Neural progenitor cell (in vitro differentiated cells): ENCODE data around the gene AMBN.

ENCODE experiments used
- EZH2 ChIP-seq: fragments of 200-600 bp; sonication (generic); IDR thresholded peaks from 2 replicates; pipeline ENCODE4 v1.6.1; 2017; ENCODE audit warnings: antibody characterized with exemption, mild to moderate bottlenecking, moderate library complexity
- EZH2phosphoT487 ChIP-seq: fragments of 200-600 bp; sonication (generic); IDR thresholded peaks from 2 replicates; pipeline ENCODE4 v1.6.1; 2017; ENCODE audit warnings: antibody characterized with exemption
- TF ChIP-seq, protein P1 (sequence below): fragments of 200-600 bp; sonication (generic); IDR thresholded peaks from 2 replicates; pipeline ENCODE4 v1.5.1; 2017; ENCODE audit warnings: antibody characterized with exemption, mild to moderate bottlenecking

GRCh38 chr4:70556856-70557255 is 35.2 kb upstream of the AMBN start:
- TF ChIP-seq, protein P1, sequence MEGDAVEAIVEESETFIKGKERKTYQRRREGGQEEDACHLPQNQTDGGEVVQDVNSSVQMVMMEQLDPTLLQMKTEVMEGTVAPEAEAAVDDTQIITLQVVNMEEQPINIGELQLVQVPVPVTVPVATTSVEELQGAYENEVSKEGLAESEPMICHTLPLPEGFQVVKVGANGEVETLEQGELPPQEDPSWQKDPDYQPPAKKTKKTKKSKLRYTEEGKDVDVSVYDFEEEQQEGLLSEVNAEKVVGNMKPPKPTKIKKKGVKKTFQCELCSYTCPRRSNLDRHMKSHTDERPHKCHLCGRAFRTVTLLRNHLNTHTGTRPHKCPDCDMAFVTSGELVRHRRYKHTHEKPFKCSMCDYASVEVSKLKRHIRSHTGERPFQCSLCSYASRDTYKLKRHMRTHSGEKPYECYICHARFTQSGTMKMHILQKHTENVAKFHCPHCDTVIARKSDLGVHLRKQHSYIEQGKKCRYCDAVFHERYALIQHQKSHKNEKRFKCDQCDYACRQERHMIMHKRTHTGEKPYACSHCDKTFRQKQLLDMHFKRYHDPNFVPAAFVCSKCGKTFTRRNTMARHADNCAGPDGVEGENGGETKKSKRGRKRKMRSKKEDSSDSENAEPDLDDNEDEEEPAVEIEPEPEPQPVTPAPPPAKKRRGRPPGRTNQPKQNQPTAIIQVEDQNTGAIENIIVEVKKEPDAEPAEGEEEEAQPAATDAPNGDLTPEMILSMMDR, result no peak
- TF ChIP-seq EZH2phosphoT487 (no peak), EZH2 (no peak)
